B cell (primary cell): Measurements from ENCODE around the gene KCNH5. TPM values are rescaled to one million over a fixed set of nuclear protein-coding genes. Genes with fewer than 3 reads are reported as not detected.

Source experiments
- ATAC-seq: fragments of 200-7000 bp; cut with Tn5 transposase; one replicate; pipeline ENCODE4 v1.10.0; 2021; ENCODE audit warnings: low read depth, mild to moderate bottlenecking, moderate number of reproducible peaks, moderate library complexity
- CTCF ChIA-PET: fragments of 350-600 bp; sonication (Branson Sonifier 250); formaldehyde crosslinking; loops from one replicate; lab custom pipeline; 2021; ENCODE audit warnings: antibody characterized with exemption, inconsistent platforms; lab: Charles Lee
- POLR2A ChIA-PET: fragments of 350-600 bp; sonication (Branson Sonifier 250); formaldehyde crosslinking; loops from one replicate; lab custom pipeline; 2021; ENCODE audit warnings: antibody characterized with exemption; lab: Charles Lee
- DNase-seq: peaks from one replicate; pipeline ENCODE4 v3.0.0; 2013
- H2AFZ ChIP-seq: 2 replicates; pipeline ENCODE4 v1.6.1; 2012; ENCODE audit warnings: mild to moderate bottlenecking, low read depth, low read length; ENCODE audit not compliant: insufficient read depth, poor library complexity, severe bottlenecking
- H3K27ac ChIP-seq, 2 donors: 1 replicate in 1 of 2; 2 replicates in 1 of 2; pipeline ENCODE4 v1.5.1; 2012 to 2013; ENCODE audit warnings: low read length in 2 of 2, mild to moderate bottlenecking in 2 of 2, moderate library complexity in 1 of 2
- H3K27me3 ChIP-seq, 4 experiments: fragments of 200-600 bp in 1 of 4; sonication (generic) in 1 of 4; replicated peaks in 1 of 4; 1 replicate in 2 of 4; 2 replicates in 2 of 4; pipeline versions ENCODE4 v1.6.1 to v1.7.0; 2013 to 2016; ENCODE audit warnings: low read length in 3 of 4, mild to moderate bottlenecking in 2 of 4, mixed read lengths in 1 of 4, moderate library complexity in 1 of 4; ENCODE audit not compliant: insufficient read depth in 4 of 4, control insufficient read depth in 3 of 4; ENCODE audit errors: control extremely low read depth in 1 of 4
- H3K36me3 ChIP-seq, 2 experiments: replicated peaks in 1 of 2; 1 replicate in 1 of 2; 2 replicates in 1 of 2; pipeline versions ENCODE4 v1.6.1 to v1.7.1; 2013; ENCODE audit warnings: low read length in 1 of 2; ENCODE audit not compliant: insufficient read depth in 2 of 2, control insufficient read depth in 1 of 2; ENCODE audit errors: control extremely low read depth in 1 of 2, extremely low read depth in 1 of 2
- H3K4me1 ChIP-seq, 2 donors: fragments of 200-600 bp in 1 of 2; sonication (generic) in 1 of 2; 1 replicate in 1 of 2; 2 replicates in 1 of 2; pipeline versions ENCODE4 v1.5.1 to v1.6.1; 2013 to 2017; ENCODE audit warnings: low read length in 2 of 2; ENCODE audit not compliant: control insufficient read depth in 2 of 2, insufficient read depth in 2 of 2
- H3K4me2 ChIP-seq: replicated peaks from 2 replicates; pipeline ENCODE3; 2012; ENCODE audit warnings: mild to moderate bottlenecking, low read depth, low read length; ENCODE audit not compliant: poor library complexity, severe bottlenecking
- H3K4me3 ChIP-seq, 5 experiments: fragments of 200-600 bp in 1 of 5; sonication (generic) in 1 of 5; 1 replicate in 3 of 5; 2 replicates in 2 of 5; pipeline versions ENCODE4 v1.5.1 to v1.7.0; 2011 to 2016; ENCODE audit warnings: low read length in 4 of 5, mild to moderate bottlenecking in 4 of 5, low read depth in 2 of 5, control low read depth in 1 of 5, moderate library complexity in 1 of 5; ENCODE audit not compliant: insufficient read depth in 1 of 5; ENCODE audit errors: control extremely low read depth in 1 of 5, extremely low read depth in 1 of 5
- H3K79me2 ChIP-seq: fragments of 200-600 bp; sonication (generic); one replicate; pipeline ENCODE4 v1.6.0; 2016; ENCODE audit warnings: low read length; ENCODE audit not compliant: control insufficient read depth, insufficient read depth
- H3K9ac ChIP-seq: fragments of 200-600 bp; sonication (generic); 2 replicates; pipeline ENCODE4 v1.6.1; 2017; ENCODE audit warnings: mild to moderate bottlenecking, low read length, moderate library complexity
- H3K9me3 ChIP-seq, 3 donors: one replicate each; pipeline versions ENCODE4 v1.6.1 to v1.7.1; 2013; ENCODE audit warnings: low read length in 2 of 3; ENCODE audit not compliant: control insufficient read depth in 2 of 3, insufficient read depth in 1 of 3; ENCODE audit errors: control extremely low read depth in 1 of 3
- H4K20me1 ChIP-seq: 2 replicates; pipeline ENCODE4 v1.6.0; 2012; ENCODE audit warnings: mild to moderate bottlenecking, low read length; ENCODE audit not compliant: insufficient read depth, control insufficient read depth, poor library complexity, severe bottlenecking
- H3K27ac Mint-ChIP-seq: one replicate; pipeline ENCODE4 v1.8.0; 2021; ENCODE audit warnings: mixed read lengths
- H3K27me3 Mint-ChIP-seq: one replicate; pipeline ENCODE4 v1.8.0; 2021; ENCODE audit warnings: mixed read lengths
- H3K4me1 Mint-ChIP-seq: one replicate; pipeline ENCODE4 v1.8.0; 2021; ENCODE audit warnings: mixed read lengths
- H3K4me3 Mint-ChIP-seq: one replicate; pipeline ENCODE4 v1.8.0; 2021; ENCODE audit warnings: mixed read lengths
- H3K9me3 Mint-ChIP-seq: one replicate; pipeline ENCODE4 v1.8.0; 2022; ENCODE audit warnings: mixed read lengths; ENCODE audit not compliant: insufficient read depth
- EZH2 ChIP-seq: IDR thresholded peaks from 2 replicates; pipeline ENCODE4 v1.6.1; 2012; ENCODE audit warnings: borderline replicate concordance, low read depth, mild to moderate bottlenecking, moderate library complexity, low read length; ENCODE audit not compliant: insufficient read depth, poor library complexity, severe bottlenecking
- WGBS: methylation state at CpG from one replicate; pipeline ENCODE4 v1.1.5; 2013; ENCODE audit warnings: missing lambda C conversion rate; ENCODE audit not compliant: insufficient coverage; 5-methylcytosine and 5-hydroxymethylcytosine counted together
- intact Hi-C: fragments of 100-400 bp; cut with micrococcal nuclease; formaldehyde crosslinking; loops from one replicate; pipeline ENCODE4 v1.10.0; 2022
- polyA plus RNA-seq: library from polyadenylated mRNA; depleted of rRNA; stranded (reverse); fragments of >200 nt; gene quantifications from 2 replicates; pipeline ENCODE4 v1.2.3, GENCODE V29; 2012
- total RNA-seq, 2 donors: library from RNA; stranded (reverse); fragments of 120-200 nt in 1 of 2; gene quantifications; 1 replicate in 1 of 2; 2 replicates in 1 of 2; pipeline versions ENCODE4 v1.2.3 to v1.2.4, GENCODE V29; 2013 to 2022
- TF ChIP-seq, protein P1 (sequence below): fragments of 200-600 bp; IDR thresholded peaks from one replicate; pipeline ENCODE4 v1.8.0; 2022; ENCODE audit warnings: antibody characterized with exemption, mild to moderate bottlenecking

KCNH5 gene
- total and polyA plus RNA-seq, 2 donors (not counting 1 experiment from before 2014, with no cell fraction given) = not detected

DNA sequence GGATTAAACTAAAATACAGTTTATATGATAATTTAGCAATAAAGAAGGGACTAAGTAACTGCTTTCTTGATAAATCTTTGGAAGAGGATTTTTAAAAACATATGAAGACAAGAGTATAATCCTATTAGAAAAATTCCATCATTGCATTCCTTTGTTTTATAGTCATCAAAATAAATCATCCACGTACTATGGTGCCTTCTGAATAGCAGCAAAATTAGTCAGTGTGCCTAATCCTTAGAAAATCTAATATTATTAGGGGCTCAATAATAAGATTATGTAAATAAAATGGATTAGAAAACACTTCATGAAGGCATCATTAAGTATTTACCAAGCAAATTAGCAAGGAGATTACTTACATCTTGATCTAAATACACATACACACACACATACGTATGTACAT is 102.1 kb downstream of the KCNH5 start:
- Histone ChIP-seq H3K4me3 (no peak overlapping the region), H3K27ac (no peak overlapping the region), H3K9me3 (no peaks in the 10 kb centered on the region), H3K4me1 (no peaks in the 10 kb centered on the region), H3K79me2 (no peaks in the 10 kb centered on the region), H3K4me2 (no peak overlapping the region), H3K27me3 (no peaks in the 10 kb centered on the region), H2AFZ (no peak overlapping the region), H4K20me1 (no peaks in the 10 kb centered on the region), H3K9ac (no peak overlapping the region), H3K36me3 (no peaks in the 10 kb centered on the region)
- no peaks in the 10 kb centered on the region for H3K9me3 Mint-ChIP-seq
- ATAC-seq = no peak
- DNase-seq = no peak
- intact Hi-C loops = no loop called here
- TF ChIP-seq EZH2 = no peak
- TF ChIP-seq, protein P1, sequence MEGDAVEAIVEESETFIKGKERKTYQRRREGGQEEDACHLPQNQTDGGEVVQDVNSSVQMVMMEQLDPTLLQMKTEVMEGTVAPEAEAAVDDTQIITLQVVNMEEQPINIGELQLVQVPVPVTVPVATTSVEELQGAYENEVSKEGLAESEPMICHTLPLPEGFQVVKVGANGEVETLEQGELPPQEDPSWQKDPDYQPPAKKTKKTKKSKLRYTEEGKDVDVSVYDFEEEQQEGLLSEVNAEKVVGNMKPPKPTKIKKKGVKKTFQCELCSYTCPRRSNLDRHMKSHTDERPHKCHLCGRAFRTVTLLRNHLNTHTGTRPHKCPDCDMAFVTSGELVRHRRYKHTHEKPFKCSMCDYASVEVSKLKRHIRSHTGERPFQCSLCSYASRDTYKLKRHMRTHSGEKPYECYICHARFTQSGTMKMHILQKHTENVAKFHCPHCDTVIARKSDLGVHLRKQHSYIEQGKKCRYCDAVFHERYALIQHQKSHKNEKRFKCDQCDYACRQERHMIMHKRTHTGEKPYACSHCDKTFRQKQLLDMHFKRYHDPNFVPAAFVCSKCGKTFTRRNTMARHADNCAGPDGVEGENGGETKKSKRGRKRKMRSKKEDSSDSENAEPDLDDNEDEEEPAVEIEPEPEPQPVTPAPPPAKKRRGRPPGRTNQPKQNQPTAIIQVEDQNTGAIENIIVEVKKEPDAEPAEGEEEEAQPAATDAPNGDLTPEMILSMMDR = no peak
- POLR2A ChIA-PET = no interaction called here
- no peaks in the 10 kb centered on the region for H3K4me1 Mint-ChIP-seq
- no CpG with 5 or more reads among the region's 2 CpGs for WGBS
- no peak overlapping the region for H3K27ac Mint-ChIP-seq
- no peaks in the 10 kb centered on the region for H3K27me3 Mint-ChIP-seq
- H3K4me3 Mint-ChIP-seq = no peak overlapping the region
- CTCF ChIA-PET = no interaction called here

DNA sequence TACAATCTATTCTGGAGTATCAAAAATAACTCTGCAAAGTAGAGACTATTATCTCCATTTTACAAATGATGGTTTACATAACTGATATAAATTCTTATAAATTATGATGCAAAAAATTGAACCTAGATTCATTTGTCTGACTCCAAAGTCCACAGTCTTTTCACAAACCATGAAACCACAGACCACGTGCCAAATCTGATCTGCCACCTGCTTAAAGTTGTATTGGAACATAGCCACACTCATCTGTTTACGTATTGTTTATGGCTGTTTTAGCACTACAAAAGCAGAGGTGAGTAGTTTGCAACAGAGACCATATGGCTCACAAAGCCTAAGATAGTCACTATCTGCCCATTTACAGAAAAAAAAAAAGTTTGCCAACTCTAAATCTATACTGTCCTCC is 105.3 kb downstream of the KCNH5 start:
- WGBS = no CpG with 5 or more reads among the region's 2 CpGs
- Histone ChIP-seq H3K4me3 (no peak overlapping the region), H3K27ac (no peak overlapping the region), H3K36me3 (no peaks in the 10 kb centered on the region), H4K20me1 (no peaks in the 10 kb centered on the region), H3K4me1 (no peaks in the 10 kb centered on the region), H3K9me3 (peaks cover 0 to 2% (median 0%) of the 10 kb centered on the region in 3 donors), H3K79me2 (no peaks in the 10 kb centered on the region), H2AFZ (no peak overlapping the region), H3K27me3 (no peaks in the 10 kb centered on the region), H3K9ac (no peak overlapping the region), H3K4me2 (no peak overlapping the region)
- ChIA-PET POLR2A (no interaction called here), CTCF (no interaction called here)
- Mint-ChIP-seq H3K27ac (no peak overlapping the region), H3K9me3 (peaks cover 2% of the 10 kb centered on the region), H3K4me1 (no peaks in the 10 kb centered on the region), H3K4me3 (no peak overlapping the region), H3K27me3 (no peaks in the 10 kb centered on the region)
- DNase-seq (no peak), ATAC-seq (no peak)
- intact Hi-C loops = no loop called here
- TF ChIP-seq, protein P1 = no peak
- no peak for TF ChIP-seq EZH2
